HFFc6 (cell line): ENCODE data around the gene RBM23. TPM values are rescaled to one million over a fixed set of nuclear protein-coding genes. Genes with fewer than 3 reads are reported as not detected.
A peak's percentile ranks its signal among the peaks of the same experiment; 100 is the strongest.
"Not testable (repeated sequence)": the region's sequence is repeated elsewhere in the genome, so short reads cannot be mapped to it uniquely, and the experiment has no call there.

Experiments used
- DNase-seq: peaks from one replicate; pipeline ENCODE4 v3.0.0-alpha.2; 2018
- H3K27ac Mint-ChIP-seq: 2 replicates; pipeline ENCODE4 v1.8.0; 2020; ENCODE audit warnings: mild to moderate bottlenecking, mixed read lengths
- H3K27me3 Mint-ChIP-seq: 2 replicates; pipeline ENCODE4 v1.8.0; 2021; ENCODE audit warnings: mild to moderate bottlenecking, moderate library complexity, mixed read lengths; ENCODE audit not compliant: insufficient read depth
- H3K36me3 Mint-ChIP-seq: 2 replicates; pipeline ENCODE4 v1.8.0; 2021; ENCODE audit warnings: low read depth, mixed read lengths
- H3K4me1 Mint-ChIP-seq: 2 replicates; pipeline ENCODE4 v1.8.0; 2020; ENCODE audit warnings: low read depth, mixed read lengths
- H3K4me3 Mint-ChIP-seq: 2 replicates; pipeline ENCODE4 v1.8.0; 2020; ENCODE audit warnings: mild to moderate bottlenecking, moderate library complexity, mixed read lengths
- H3K9me3 Mint-ChIP-seq: 2 replicates; pipeline ENCODE4 v1.8.0; 2020; ENCODE audit warnings: mild to moderate bottlenecking, mixed read lengths
- long read RNA-seq: library from polyadenylated mRNA; unstranded; transcript quantifications from one replicate; pipeline ENCODE4 v2.0.0, GENCODE V29; 2019
- total RNA-seq, 6 experiments: library from RNA; stranded (reverse); fragmentation: NEBNext Ultra II Directional; extraction: Animal tissue kit (Norgen Biotek cat#: 25700); gene quantifications; 2 replicates in 1 of 6; 3 replicates in 5 of 6; pipeline ENCODE4 v1.2.3, GENCODE V29; 2021
- TF ChIP-seq, protein P1 (sequence below): fragments of 200-600 bp; sonication (generic); IDR thresholded peaks from 2 replicates; pipeline ENCODE4 v1.5.0; 2021; ENCODE audit warnings: antibody characterized with exemption, mild to moderate bottlenecking

RBM23 gene
- 10 to 100 TPM; 43.5 to 56.8 (median 52.2) TPM for total RNA-seq
- long read RNA-seq, full-length matches to known transcripts, result 37 of 44 reads
- long read RNA-seq, partial matches to known transcripts, result 3 of 44 reads
- long read RNA-seq, other reads (novel, unspliced or antisense), result 4 of 44 reads

- Mint-ChIP-seq H3K27ac (peak within 1 kb of the TSS; percentile 100), H3K36me3 (peaks cover 65% of the 10 kb centered on the region), H3K27me3 (peaks cover 9% of the 10 kb centered on the region), H3K4me1 (peaks cover 55% of the 10 kb centered on the region), H3K4me3 (peak within 1 kb of the TSS; percentile 100), H3K9me3 (peaks cover 8% of the 10 kb centered on the region)
- TF ChIP-seq, protein P1, sequence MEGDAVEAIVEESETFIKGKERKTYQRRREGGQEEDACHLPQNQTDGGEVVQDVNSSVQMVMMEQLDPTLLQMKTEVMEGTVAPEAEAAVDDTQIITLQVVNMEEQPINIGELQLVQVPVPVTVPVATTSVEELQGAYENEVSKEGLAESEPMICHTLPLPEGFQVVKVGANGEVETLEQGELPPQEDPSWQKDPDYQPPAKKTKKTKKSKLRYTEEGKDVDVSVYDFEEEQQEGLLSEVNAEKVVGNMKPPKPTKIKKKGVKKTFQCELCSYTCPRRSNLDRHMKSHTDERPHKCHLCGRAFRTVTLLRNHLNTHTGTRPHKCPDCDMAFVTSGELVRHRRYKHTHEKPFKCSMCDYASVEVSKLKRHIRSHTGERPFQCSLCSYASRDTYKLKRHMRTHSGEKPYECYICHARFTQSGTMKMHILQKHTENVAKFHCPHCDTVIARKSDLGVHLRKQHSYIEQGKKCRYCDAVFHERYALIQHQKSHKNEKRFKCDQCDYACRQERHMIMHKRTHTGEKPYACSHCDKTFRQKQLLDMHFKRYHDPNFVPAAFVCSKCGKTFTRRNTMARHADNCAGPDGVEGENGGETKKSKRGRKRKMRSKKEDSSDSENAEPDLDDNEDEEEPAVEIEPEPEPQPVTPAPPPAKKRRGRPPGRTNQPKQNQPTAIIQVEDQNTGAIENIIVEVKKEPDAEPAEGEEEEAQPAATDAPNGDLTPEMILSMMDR, result no peak
- DNase-seq, result peak; percentile 100
Observed at GRCh38 chr14:22918804-22919600, at the start of gene RBM23. TSS of gene RBM23 (minus strand) at chr14:22919149.

GRCh38 chr14:22966783-22967269 is 47.9 kb upstream of the RBM23 start:
- Mint-ChIP-seq H3K9me3 (no peaks in the 10 kb centered on the region), H3K4me3 (no peak overlapping the region), H3K36me3 (peaks cover 20% of the 10 kb centered on the region), H3K27ac (no peak overlapping the region), H3K4me1 (peaks cover under 1% of the 10 kb centered on the region), H3K27me3 (peaks cover 1% of the 10 kb centered on the region; the same call in 1 of the 2 replicates)
- TF ChIP-seq, protein P1, result no peak
- no peak for DNase-seq

GRCh38 chr14:22965916-22966782 is 47.2 kb upstream of the RBM23 start:
- not testable (repeated sequence) for H3K4me3 Mint-ChIP-seq, H3K27me3 Mint-ChIP-seq, H3K4me1 Mint-ChIP-seq, H3K9me3 Mint-ChIP-seq, DNase-seq, H3K27ac Mint-ChIP-seq
- H3K36me3 Mint-ChIP-seq, result peaks cover 14% of the 10 kb centered on the region

DNA sequence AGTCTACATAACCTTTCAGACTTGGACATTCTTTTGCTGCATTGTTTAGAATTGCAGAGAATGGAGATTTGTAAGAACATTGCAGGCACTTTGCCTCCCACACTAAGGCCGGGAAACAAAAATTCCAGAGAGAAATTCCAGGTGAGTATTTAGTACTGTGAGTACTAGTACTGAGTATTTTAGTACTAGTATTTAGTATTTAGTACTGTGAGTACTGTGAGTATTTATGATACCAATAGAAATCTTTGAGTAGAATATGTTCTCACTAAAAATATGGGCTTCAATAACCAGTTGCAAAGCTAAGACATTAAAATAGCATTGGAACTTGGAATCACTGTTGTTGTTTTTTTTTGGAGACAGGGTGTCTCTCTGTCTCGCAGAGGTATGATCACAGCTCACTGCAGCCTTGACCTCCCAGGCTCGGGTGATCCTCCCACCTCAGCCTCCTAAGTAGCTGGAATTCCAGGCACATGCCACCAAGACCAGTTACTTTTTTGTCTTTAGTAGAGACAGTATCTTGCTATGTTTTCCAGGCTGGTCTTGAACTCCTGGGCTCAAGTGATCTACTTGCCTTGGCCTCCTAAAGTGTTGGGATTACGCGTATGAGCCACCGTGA is 43.2 kb upstream of the RBM23 start:
- Mint-ChIP-seq H3K4me1 (no peaks in the 10 kb centered on the region), H3K9me3 (no peaks in the 10 kb centered on the region), H3K27ac (no peak overlapping the region), H3K4me3 (no peak overlapping the region), H3K36me3 (no peaks in the 10 kb centered on the region), H3K27me3 (peaks cover 1% of the 10 kb centered on the region; the same call in 1 of the 2 replicates)
- no peak for DNase-seq
- TF ChIP-seq, protein P1, result no peak

GRCh38 chr14:22955702-22956569 is 37.0 kb upstream of the RBM23 start:
- Mint-ChIP-seq H3K4me1 (peaks cover 17% of the 10 kb centered on the region), H3K27ac (peak overlapping the region; percentile 91), H3K27me3 (no peaks in the 10 kb centered on the region), H3K36me3 (peaks cover 10% of the 10 kb centered on the region; the same call in 1 of the 2 replicates), H3K4me3 (peak overlapping the region; percentile 94), H3K9me3 (no peaks in the 10 kb centered on the region)
- no peak for DNase-seq
- TF ChIP-seq, protein P1, result no peak
